Measurements from ENCODE around the gene POLE. TPM values are rescaled to one million over a fixed set of nuclear protein-coding genes. Genes with fewer than 3 reads are reported as not detected.

The POLE gene
- total and polyA plus RNA-seq, 9 of the 15 experiments (the other 6 are each of a cell fraction or from before 2014, with no cell fraction given) = 2.4 to 154 (median 49.6) TPM

DNA sequence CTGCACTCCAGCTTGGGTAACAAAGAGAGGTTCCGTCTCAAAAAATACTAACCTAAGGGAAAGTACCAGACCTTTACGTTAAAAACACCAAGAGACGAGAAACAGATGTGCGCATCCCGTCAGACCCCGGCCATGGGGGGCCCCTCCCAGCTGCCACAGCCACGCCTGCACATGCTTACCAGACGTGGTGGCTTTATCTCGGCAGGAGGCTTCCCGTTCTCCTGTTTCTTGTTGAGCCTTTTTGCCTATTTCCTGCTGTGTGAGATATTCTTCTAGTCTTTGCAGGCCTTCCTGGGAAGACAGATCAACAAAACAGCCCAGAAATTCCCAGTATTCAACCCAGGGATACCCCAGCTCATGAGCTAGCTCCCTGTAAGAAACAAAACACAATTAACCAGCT lies 47.1 kb upstream of the POLE start (continued):
- TF ChIP-seq JUNB (CRISPR knock-in tag; conservative IDR thresholded peaks at IDR 0.05) = no peak

DNA sequence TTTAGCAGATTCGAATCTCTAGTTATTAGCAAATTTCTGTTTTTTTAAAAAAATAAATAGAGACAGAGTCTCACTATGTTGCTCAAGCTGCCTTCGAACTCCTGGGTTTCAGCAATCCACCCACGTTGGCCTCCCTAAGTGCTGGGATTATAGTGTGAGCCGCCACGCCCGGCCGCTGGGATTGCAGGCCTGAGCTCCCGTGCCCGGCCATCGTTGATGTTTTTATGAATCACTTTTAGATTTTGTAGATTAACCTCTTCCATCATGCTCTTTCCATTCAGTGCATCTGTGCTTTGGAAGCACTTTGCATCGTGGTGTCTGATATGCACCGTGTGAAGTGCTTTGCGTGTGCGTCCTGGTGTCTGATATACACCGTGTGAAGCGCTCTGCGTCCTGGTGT lies 44.4 kb upstream of the POLE start:
- no peaks in the 10 kb centered on the region for H3K79me2 ChIP-seq (ENCODE audit: control insufficient read depth, insufficient read depth, low read length)
- in situ Hi-C loops (cut with MboI) (no loop called here), intact Hi-C loops (cut with micrococcal nuclease) (no loop called here)
- H3K36me3 ChIP-seq (ENCODE audit: control insufficient read depth, insufficient read depth, low read length) = peaks cover 94% of the 10 kb centered on the region
- no peak overlapping the region for H3K9ac ChIP-seq (ENCODE audit: insufficient read depth in 1 of 2, low read depth in 2 of 2, low read length in 2 of 2)
- H3K9me1 ChIP-seq (ENCODE audit: control insufficient read depth, insufficient read depth, low read length) = no peaks in the 10 kb centered on the region
- H2AFZ ChIP-seq (ENCODE audit: low read depth, low read length) = no peak overlapping the region
- 97% methylated on average over 17 of the region's 17 CpGs for WGBS (ENCODE audit: insufficient coverage, low coverage, missing lambda C conversion rate)
- ChIA-PET POLR2A (no interaction called here), CTCF (ENCODE audit: low intra/inter-chr PET ratio) (no interaction called here)
- no TSS peak for BruUV-seq (replicated peaks)
- no peak for DNase-seq (ENCODE audit: extremely low read depth in 1 of 4, low spot score in 3 of 4)
- H4K20me1 ChIP-seq (replicated peaks; ENCODE audit: control insufficient read depth, insufficient read depth, low read length) = no peaks in the 10 kb centered on the region
- H3K9me3 ChIP-seq (replicated peaks; ENCODE audit: control insufficient read depth, insufficient read depth, low read depth, low read length) = peaks cover 6% of the 10 kb centered on the region; the same call in 1 of the 2 replicates
- H3K4me1 ChIP-seq (replicated peaks in 1 of 2; ENCODE audit: control insufficient read depth in 2 of 2, insufficient read depth in 2 of 2, low read length in 2 of 2) = peaks cover 0 to 5% of the 10 kb centered on the region in 2 experiments; a peak in 1 of 5 replicates
- no peak overlapping the region for H3K27ac ChIP-seq (ENCODE audit: extremely low read depth, low read depth, low read length)
- TF ChIP-seq, protein P1, sequence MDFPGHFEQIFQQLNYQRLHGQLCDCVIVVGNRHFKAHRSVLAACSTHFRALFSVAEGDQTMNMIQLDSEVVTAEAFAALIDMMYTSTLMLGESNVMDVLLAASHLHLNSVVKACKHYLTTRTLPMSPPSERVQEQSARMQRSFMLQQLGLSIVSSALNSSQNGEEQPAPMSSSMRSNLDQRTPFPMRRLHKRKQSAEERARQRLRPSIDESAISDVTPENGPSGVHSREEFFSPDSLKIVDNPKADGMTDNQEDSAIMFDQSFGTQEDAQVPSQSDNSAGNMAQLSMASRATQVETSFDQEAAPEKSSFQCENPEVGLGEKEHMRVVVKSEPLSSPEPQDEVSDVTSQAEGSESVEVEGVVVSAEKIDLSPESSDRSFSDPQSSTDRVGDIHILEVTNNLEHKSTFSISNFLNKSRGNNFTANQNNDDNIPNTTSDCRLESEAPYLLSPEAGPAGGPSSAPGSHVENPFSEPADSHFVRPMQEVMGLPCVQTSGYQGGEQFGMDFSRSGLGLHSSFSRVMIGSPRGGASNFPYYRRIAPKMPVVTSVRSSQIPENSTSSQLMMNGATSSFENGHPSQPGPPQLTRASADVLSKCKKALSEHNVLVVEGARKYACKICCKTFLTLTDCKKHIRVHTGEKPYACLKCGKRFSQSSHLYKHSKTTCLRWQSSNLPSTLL (IDR thresholded peaks at IDR 0.05) = no peak
- TF ChIP-seq ZKSCAN3 (CRISPR knock-in tag; IDR thresholded peaks at IDR 0.05) (no peak), POLR2AphosphoS5 (IDR thresholded peaks at IDR 0.05; ENCODE audit: control insufficient read depth, insufficient read depth, low read depth, low read length) (peak; percentile 16; the same call in 1 of the 2 replicates), ZNF311 (CRISPR knock-in tag; IDR thresholded peaks at IDR 0.05) (no peak)
- H3K27me3 ChIP-seq (ENCODE audit: control insufficient read depth in 2 of 2, insufficient read depth in 2 of 2, low read length in 2 of 2) = no peaks in the 10 kb centered on the region
- FAIRE-seq = no peak
- H3K4me3 ChIP-seq = no peak overlapping the region
- ATAC-seq = no peak
- no peak overlapping the region for H3K4me2 ChIP-seq (ENCODE audit: insufficient read depth, low read length)
